ENCODE measurements around the gene CYGB. TPM values are rescaled to one million over a fixed set of nuclear protein-coding genes. Genes with fewer than 3 reads are reported as not detected.
A peak's percentile ranks its signal among the peaks of the same experiment; 100 is the strongest.

The CYGB gene
- polyA plus RNA-seq, 1 donor (not counting 4 experiments of a cell fraction or from before 2014, with no cell fraction given) = 10.3 TPM

DNA sequence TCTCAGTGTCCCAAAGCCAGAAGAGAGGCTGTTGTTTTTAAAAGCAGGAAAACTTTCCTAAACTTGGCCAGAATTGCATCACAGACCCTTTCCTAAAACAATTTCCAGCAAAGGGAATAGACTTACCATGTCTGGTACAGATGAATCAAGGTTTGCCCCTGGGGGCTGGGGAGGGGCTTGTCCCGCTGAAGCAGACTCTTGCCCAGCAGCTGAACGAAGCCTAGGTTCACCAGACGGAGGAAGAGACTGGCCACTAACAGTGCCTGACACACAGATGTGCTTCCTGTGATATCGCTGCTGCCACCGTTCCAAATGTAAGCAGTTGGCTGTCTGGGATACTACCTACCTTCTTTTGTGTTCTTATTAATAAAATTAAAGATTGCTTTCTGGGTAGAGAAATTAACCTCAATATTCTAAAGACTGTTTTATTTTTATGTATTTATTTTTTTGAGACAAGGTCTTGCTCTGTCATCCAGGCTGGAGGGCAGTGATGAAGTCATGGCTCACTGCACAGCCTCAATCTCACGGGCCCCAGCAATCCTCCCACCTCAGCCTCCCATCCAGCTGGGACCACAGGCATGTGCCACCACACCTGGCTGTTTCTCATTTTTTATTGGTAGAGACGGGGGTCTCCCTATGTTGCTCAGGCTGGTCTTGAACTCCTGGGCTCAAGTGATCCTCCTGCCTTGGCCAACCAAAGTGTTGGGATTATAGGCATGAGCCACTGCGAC lies 15.8 kb upstream of the CYGB start:
- no peaks in the 10 kb centered on the region for H3K27me3 ChIP-seq (ENCODE audit: control insufficient read depth, extremely low read depth, insufficient read depth, low read length)
- no peaks in the 10 kb centered on the region for H3K9me1 ChIP-seq (ENCODE audit: control insufficient read depth, extremely low read depth, insufficient read depth, low read length)
- no peak overlapping the region for H3K27ac ChIP-seq (ENCODE audit: control insufficient read depth, insufficient read depth, low read length)
- H3K79me2 ChIP-seq (ENCODE audit: control insufficient read depth, insufficient read depth, low read length) = peaks cover 24% of the 10 kb centered on the region
- H4K20me1 ChIP-seq (ENCODE audit: control insufficient read depth, extremely low read depth, insufficient read depth, low read length) = no peaks in the 10 kb centered on the region
- FAIRE-seq = no peak
- DNase-seq (ENCODE audit: low read depth, low spot score) = no peak
- H2AFZ ChIP-seq (ENCODE audit: control insufficient read depth, low read length) = no peak overlapping the region
- H3K36me3 ChIP-seq (ENCODE audit: control insufficient read depth in 2 of 2, extremely low read depth in 1 of 2, insufficient read depth in 2 of 2, low read length in 2 of 2) = peaks cover 0 to 1% of the 10 kb centered on the region in 2 experiments
- H3K4me1 ChIP-seq (ENCODE audit: control insufficient read depth, extremely low read depth, insufficient read depth, low read length) = peaks cover 32% of the 10 kb centered on the region
- H3K4me3 ChIP-seq (ENCODE audit: control insufficient read depth in 2 of 3, extremely low read depth in 1 of 3, insufficient read depth in 2 of 3, low read depth in 1 of 3, low read length in 3 of 3) = no peak overlapping the region
- H3K9me3 ChIP-seq (ENCODE audit: control insufficient read depth, low read depth, low read length) = no peaks in the 10 kb centered on the region
- no peak overlapping the region for H3K9ac ChIP-seq (ENCODE audit: control insufficient read depth, extremely low read depth, insufficient read depth, low read length)
- dilution Hi-C loops (cut with MboI; ENCODE audit: extremely low pct_ligation_motif_present, low sequenced_read_pairs) = no loop called here
- H3K4me2 ChIP-seq (ENCODE audit: control insufficient read depth, extremely low read depth, insufficient read depth, low read depth, low read length) = no peak overlapping the region
- TF ChIP-seq, protein P1, sequence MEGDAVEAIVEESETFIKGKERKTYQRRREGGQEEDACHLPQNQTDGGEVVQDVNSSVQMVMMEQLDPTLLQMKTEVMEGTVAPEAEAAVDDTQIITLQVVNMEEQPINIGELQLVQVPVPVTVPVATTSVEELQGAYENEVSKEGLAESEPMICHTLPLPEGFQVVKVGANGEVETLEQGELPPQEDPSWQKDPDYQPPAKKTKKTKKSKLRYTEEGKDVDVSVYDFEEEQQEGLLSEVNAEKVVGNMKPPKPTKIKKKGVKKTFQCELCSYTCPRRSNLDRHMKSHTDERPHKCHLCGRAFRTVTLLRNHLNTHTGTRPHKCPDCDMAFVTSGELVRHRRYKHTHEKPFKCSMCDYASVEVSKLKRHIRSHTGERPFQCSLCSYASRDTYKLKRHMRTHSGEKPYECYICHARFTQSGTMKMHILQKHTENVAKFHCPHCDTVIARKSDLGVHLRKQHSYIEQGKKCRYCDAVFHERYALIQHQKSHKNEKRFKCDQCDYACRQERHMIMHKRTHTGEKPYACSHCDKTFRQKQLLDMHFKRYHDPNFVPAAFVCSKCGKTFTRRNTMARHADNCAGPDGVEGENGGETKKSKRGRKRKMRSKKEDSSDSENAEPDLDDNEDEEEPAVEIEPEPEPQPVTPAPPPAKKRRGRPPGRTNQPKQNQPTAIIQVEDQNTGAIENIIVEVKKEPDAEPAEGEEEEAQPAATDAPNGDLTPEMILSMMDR (optimal IDR thresholded peaks at IDR 0.05 in 1 of 3, IDR thresholded peaks at IDR 0.05 in 1 of 3, conservative IDR thresholded peaks at IDR 0.05 in 1 of 3; ENCODE audit: extremely low read depth in 1 of 3, insufficient read depth in 2 of 3, low read length in 3 of 3) = no peak
- no peak for TF ChIP-seq EZH2 (IDR thresholded peaks at IDR 0.05; ENCODE audit: low read length)

DNA sequence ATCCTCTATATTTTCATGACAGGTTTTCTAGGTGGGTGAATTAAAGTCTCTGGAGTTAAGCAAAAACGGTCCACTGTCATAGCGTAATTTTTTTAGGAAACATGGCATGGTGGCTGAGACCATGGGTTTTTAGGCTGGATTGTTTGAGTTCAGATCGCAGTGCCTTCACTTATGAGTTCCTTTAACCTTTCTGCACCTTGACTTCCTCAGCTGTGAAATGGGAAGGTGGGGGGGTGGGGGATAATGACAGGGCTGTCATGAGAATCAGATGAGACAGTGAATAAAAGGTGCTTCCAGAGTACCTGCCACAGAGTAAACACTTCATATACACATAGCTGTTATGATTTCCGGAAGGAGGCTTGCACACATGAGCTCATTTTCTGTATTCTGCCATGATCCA lies 14.2 kb upstream of the CYGB start:
- dilution Hi-C loops (cut with MboI; ENCODE audit: extremely low pct_ligation_motif_present, low sequenced_read_pairs) = no loop called here

More for the DNA sequence above, 14.2 kb upstream of the CYGB start:
- Histone ChIP-seq H3K4me1 (ENCODE audit: control insufficient read depth, extremely low read depth, insufficient read depth, low read length) (peaks cover 46% of the 10 kb centered on the region), H4K20me1 (ENCODE audit: control insufficient read depth, extremely low read depth, insufficient read depth, low read length) (no peaks in the 10 kb centered on the region), H3K9me3 (ENCODE audit: control insufficient read depth, low read depth, low read length) (no peaks in the 10 kb centered on the region), H3K9me1 (ENCODE audit: control insufficient read depth, extremely low read depth, insufficient read depth, low read length) (no peaks in the 10 kb centered on the region), H3K79me2 (ENCODE audit: control insufficient read depth, insufficient read depth, low read length) (peaks cover 18% of the 10 kb centered on the region), H3K36me3 (ENCODE audit: control insufficient read depth in 2 of 2, extremely low read depth in 1 of 2, insufficient read depth in 2 of 2, low read length in 2 of 2) (no peaks in the 10 kb centered on the region), H3K4me3 (ENCODE audit: control insufficient read depth in 2 of 3, extremely low read depth in 1 of 3, insufficient read depth in 2 of 3, low read depth in 1 of 3, low read length in 3 of 3) (no peak overlapping the region), H3K27ac (ENCODE audit: control insufficient read depth, insufficient read depth, low read length) (peak overlapping the region; percentile 86), H3K27me3 (ENCODE audit: control insufficient read depth, extremely low read depth, insufficient read depth, low read length) (no peaks in the 10 kb centered on the region), H3K4me2 (ENCODE audit: control insufficient read depth, extremely low read depth, insufficient read depth, low read depth, low read length) (peak overlapping the region; percentile 88), H2AFZ (ENCODE audit: control insufficient read depth, low read length) (no peak overlapping the region), H3K9ac (ENCODE audit: control insufficient read depth, extremely low read depth, insufficient read depth, low read length) (peak overlapping the region; percentile 65)
- TF ChIP-seq, protein P1 (optimal IDR thresholded peaks at IDR 0.05 in 1 of 3, IDR thresholded peaks at IDR 0.05 in 1 of 3, conservative IDR thresholded peaks at IDR 0.05 in 1 of 3; ENCODE audit: extremely low read depth in 1 of 3, insufficient read depth in 2 of 3, low read length in 3 of 3) = no peak
- FAIRE-seq (no peak), DNase-seq (ENCODE audit: low read depth, low spot score) (no peak)
